ENCODE results near the gene FXYD2.

DNA sequence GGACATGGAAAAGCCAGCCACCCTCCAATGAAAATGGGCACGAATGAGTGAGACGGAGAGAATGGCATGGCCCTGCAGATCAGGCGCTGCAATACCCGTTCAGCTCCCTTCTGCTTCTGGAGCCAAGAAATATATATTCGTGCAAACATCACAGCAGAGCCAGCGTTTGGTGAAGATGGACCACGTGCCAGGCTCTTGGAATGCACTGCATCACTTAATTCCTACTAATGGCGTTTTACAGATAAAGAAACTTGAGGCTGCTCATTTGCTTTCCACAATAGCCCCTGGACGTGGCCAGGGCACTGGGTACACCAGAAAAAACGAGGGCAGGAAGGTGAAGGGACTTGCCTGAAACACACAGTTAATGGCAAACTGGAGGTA is 1.6 kb upstream of the FXYD2 start:
- TF ChIP-seq, protein P1, sequence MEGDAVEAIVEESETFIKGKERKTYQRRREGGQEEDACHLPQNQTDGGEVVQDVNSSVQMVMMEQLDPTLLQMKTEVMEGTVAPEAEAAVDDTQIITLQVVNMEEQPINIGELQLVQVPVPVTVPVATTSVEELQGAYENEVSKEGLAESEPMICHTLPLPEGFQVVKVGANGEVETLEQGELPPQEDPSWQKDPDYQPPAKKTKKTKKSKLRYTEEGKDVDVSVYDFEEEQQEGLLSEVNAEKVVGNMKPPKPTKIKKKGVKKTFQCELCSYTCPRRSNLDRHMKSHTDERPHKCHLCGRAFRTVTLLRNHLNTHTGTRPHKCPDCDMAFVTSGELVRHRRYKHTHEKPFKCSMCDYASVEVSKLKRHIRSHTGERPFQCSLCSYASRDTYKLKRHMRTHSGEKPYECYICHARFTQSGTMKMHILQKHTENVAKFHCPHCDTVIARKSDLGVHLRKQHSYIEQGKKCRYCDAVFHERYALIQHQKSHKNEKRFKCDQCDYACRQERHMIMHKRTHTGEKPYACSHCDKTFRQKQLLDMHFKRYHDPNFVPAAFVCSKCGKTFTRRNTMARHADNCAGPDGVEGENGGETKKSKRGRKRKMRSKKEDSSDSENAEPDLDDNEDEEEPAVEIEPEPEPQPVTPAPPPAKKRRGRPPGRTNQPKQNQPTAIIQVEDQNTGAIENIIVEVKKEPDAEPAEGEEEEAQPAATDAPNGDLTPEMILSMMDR (IDR thresholded peaks at IDR 0.05), result no peak
- TF ChIP-seq POLR2A (IDR thresholded peaks at IDR 0.05) (no peak), EP300 (IDR thresholded peaks at IDR 0.05) (no peak)
